Adrenal gland (tissue), 12 donors: ENCODE results near the gene ADCYAP1. TPM values are rescaled to one million over a fixed set of nuclear protein-coding genes. Genes with fewer than 3 reads are reported as not detected.

Source experiments
- DNase-seq, 7 donors: peaks; one replicate each; pipeline ENCODE4 v3.0.0-alpha.2; 2019 to 2020
- H3K27ac ChIP-seq, 5 donors: fragments of 200-600 bp; sonication (generic) in 4 of 5; 1 replicate in 3 of 5; 2 replicates in 2 of 5; pipeline versions ENCODE4 v1.5.1 to v1.8.0; 2016 to 2020; ENCODE audit warnings: mild to moderate bottlenecking in 1 of 5
- H3K27me3 ChIP-seq: fragments of 200-600 bp; 2 replicates; pipeline ENCODE4 v1.8.0; 2021
- H3K36me3 ChIP-seq, 2 donors: fragments of 200-600 bp; replicated peaks in 1 of 2; 1 replicate in 1 of 2; 2 replicates in 1 of 2; pipeline versions ENCODE4 v1.5.1 to v1.8.0; 2018 to 2022
- H3K4me1 ChIP-seq, 2 donors: fragments of 200-600 bp; replicated peaks in 1 of 2; 1 replicate in 1 of 2; 2 replicates in 1 of 2; pipeline versions ENCODE4 v1.5.1 to v1.8.0; 2018 to 2021
- H3K4me3 ChIP-seq, 4 donors: fragments of 200-600 bp; sonication (generic) in 3 of 4; one replicate each; pipeline ENCODE4 v1.5.1; 2016 to 2018
- H3K9me3 ChIP-seq, 3 donors: fragments of 200-600 bp; sonication (generic) in 1 of 3; replicated peaks in 1 of 3; 1 replicate in 2 of 3; 2 replicates in 1 of 3; pipeline versions ENCODE4 v1.5.1 to v1.8.0; 2016 to 2021
- CTCF ChIP-seq, 6 experiments: fragments of 450-650 bp in 4 of 6; fragments of 200-600 bp in 2 of 6; sonication (generic) in 1 of 6; IDR thresholded peaks; 1 replicate in 5 of 6; 2 replicates in 1 of 6; pipeline versions ENCODE4 v1.5.1 to v1.8.0; 2016 to 2021; ENCODE audit warnings: antibody characterized with exemption in 6 of 6, mild to moderate bottlenecking in 2 of 6, moderate library complexity in 1 of 6
- POLR2A ChIP-seq, 2 donors: fragments of 450-650 bp; IDR thresholded peaks; one replicate each; pipeline ENCODE4 v1.6.1; 2017; ENCODE audit warnings: antibody characterized with exemption in 2 of 2, mild to moderate bottlenecking in 2 of 2, moderate library complexity in 1 of 2
- WGBS, 4 donors: extraction: QIAGEN DNeasy Blood & Tissue Kit in 2 of 4; methylation state at CpG; one replicate each; pipeline versions ENCODE4 v1.1.5 to v1.1.7; 2013 to 2017; 5-methylcytosine and 5-hydroxymethylcytosine counted together
- intact Hi-C, 2 donors: fragments of 100-400 bp; cut with DNase I; formaldehyde crosslinking; loops; one replicate each; pipeline versions ENCODE4 v1.14.1 to v1.15.0; 2022 to 2023
- polyA plus RNA-seq, 3 donors: library from polyadenylated mRNA; stranded (reverse); fragments of 200-250 nt in 2 of 3; fragments of 350-450 nt in 1 of 3; fragmentation: Illumina TruSeq in 1 of 3; extraction: RNeasy Lipid Tissue Mini Kit (QIAGEN cat#74804) in 1 of 3; gene quantifications; one replicate each; pipeline ENCODE4 v1.2.3, GENCODE V29; 2013 to 2014
- total RNA-seq, 9 donors: library from RNA; depleted of rRNA in 4 of 9; stranded (reverse); fragments of >200 nt in 4 of 9; fragments of 120-200 nt in 1 of 9; fragmentation: NEBNext Ultra II Directional in 1 of 9; extraction: Animal tissue kit (Norgen Biotek cat#: 25700) in 1 of 9; gene quantifications; one replicate each; pipeline versions ENCODE4 v1.1.0 to v1.2.4, GENCODE V29; 2013 to 2023
- donor health status: healthy with polysubstance abuse.
- donor health status: Bipolar disorder and iron deficiency.
- donor health status: DM: yes; HTN: yes; CAD: no.
- donor health status: DM: no; HTN: no; CAD: no.
- donor health status: DM: no; HTN: no; CAD: no.
- donor health status: DM: yes; HTN: yes; CAD: no.

ADCYAP1 gene
- total and polyA plus RNA-seq, 12 donors = 0.06 to 0.69 (median 0.57) TPM; not detected in 5

- Histone ChIP-seq H3K27me3 (peaks cover 3% of the 10 kb centered on the region), H3K9me3 (no peaks in the 10 kb centered on the region), H3K27ac (no peak overlapping the region), H3K4me1 (no peaks in the 10 kb centered on the region), H3K4me3 (no peak overlapping the region), H3K36me3 (no peaks in the 10 kb centered on the region)
- intact Hi-C loops = no loop called here
- TF ChIP-seq POLR2A (IDR thresholded peaks at IDR 0.05) (no peak), CTCF (IDR thresholded peaks at IDR 0.05) (no peak)
- no peak for DNase-seq
Measured at GRCh38 chr18:875912-876311, 28.8 kb upstream of the ADCYAP1 start.

DNA sequence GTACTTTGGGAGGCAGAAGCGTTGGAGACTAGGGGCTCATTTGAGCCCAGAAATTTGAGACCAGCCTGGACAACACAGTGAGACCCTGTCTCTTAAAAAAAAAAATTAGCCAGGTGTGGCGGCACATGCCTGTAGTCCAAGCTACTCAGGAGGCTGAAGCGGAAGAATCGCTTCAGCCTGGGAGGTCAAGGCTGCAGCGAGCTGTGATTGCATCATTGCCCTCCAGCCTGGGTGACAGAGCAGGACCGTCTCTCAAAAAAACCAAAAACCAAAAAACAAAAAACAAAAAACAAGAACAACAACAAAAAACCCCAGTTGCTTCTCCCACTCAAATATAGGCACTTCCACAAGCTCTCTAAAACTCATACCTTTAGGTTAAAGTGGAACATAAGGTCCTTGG is 27.4 kb upstream of the ADCYAP1 start:
- Histone ChIP-seq H3K27me3 (peaks cover 3% of the 10 kb centered on the region), H3K36me3 (no peaks in the 10 kb centered on the region), H3K4me1 (no peaks in the 10 kb centered on the region), H3K27ac (no peak overlapping the region), H3K4me3 (no peak overlapping the region), H3K9me3 (no peaks in the 10 kb centered on the region)
- WGBS, 4 donors = 71 to 80% (median 78%) methylated on average over 6 of the region's 6 CpGs
- DNase-seq = no peak
- TF ChIP-seq CTCF (IDR thresholded peaks at IDR 0.05) (no peak), POLR2A (IDR thresholded peaks at IDR 0.05) (no peak)
- intact Hi-C loops = no loop called here

DNA sequence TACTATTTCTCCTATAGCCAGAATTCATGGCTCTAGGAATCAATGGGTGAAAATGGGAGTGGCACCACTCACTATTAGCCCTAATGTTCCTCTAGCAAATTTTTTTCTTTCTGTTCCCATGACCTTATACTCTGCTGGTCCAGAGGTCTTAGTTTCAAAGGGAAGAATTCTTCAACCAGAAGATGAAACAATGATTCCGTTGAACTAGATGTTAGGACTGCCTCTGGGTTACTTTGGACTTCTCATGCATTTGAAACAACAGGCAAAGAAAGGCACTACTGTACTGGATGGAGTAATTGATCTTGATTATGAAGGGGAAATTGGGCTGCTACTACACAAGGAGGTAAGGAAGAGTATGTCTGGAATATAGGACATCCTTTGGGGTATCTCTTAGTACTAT is 18.6 kb upstream of the ADCYAP1 start:
- H3K36me3 ChIP-seq = no peaks in the 10 kb centered on the region
- no peaks in the 10 kb centered on the region for H3K4me1 ChIP-seq
- no peak for DNase-seq
- WGBS, 4 donors = 56 to 72% (median 65%) methylated on average over 1 of the region's 1 CpG
- H3K27ac ChIP-seq = no peak overlapping the region
- no peaks in the 10 kb centered on the region for H3K27me3 ChIP-seq
- TF ChIP-seq CTCF (IDR thresholded peaks at IDR 0.05) (no peak), POLR2A (IDR thresholded peaks at IDR 0.05) (no peak)
- intact Hi-C loops = no loop called here
- H3K9me3 ChIP-seq = no peaks in the 10 kb centered on the region
- H3K4me3 ChIP-seq = no peak overlapping the region

GRCh38 chr18:887716-888115 is 17.0 kb upstream of the ADCYAP1 start:
- WGBS, 4 donors = 23 to 46% (median 36%) methylated on average over 2 of the region's 2 CpGs
- TF ChIP-seq CTCF (IDR thresholded peaks at IDR 0.05) (no peak), POLR2A (IDR thresholded peaks at IDR 0.05) (no peak)
- intact Hi-C loops = no loop called here

More at GRCh38 chr18:887716-888115, 17.0 kb upstream of the ADCYAP1 start:
- no peak for DNase-seq
- H3K36me3 ChIP-seq = no peaks in the 10 kb centered on the region
- no peak overlapping the region for H3K4me3 ChIP-seq
- H3K4me1 ChIP-seq = no peaks in the 10 kb centered on the region
- H3K27me3 ChIP-seq = no peaks in the 10 kb centered on the region
- H3K27ac ChIP-seq = no peak overlapping the region
- no peaks in the 10 kb centered on the region for H3K9me3 ChIP-seq
